ENCODE data around the gene TM4SF18. TPM values are rescaled to one million over a fixed set of nuclear protein-coding genes. Genes with fewer than 3 reads are reported as not detected.

The TM4SF18 gene
- polyA plus RNA-seq, 1 of the 3 experiments (the other 2 are of a cell fraction) = 0.30 TPM

DNA sequence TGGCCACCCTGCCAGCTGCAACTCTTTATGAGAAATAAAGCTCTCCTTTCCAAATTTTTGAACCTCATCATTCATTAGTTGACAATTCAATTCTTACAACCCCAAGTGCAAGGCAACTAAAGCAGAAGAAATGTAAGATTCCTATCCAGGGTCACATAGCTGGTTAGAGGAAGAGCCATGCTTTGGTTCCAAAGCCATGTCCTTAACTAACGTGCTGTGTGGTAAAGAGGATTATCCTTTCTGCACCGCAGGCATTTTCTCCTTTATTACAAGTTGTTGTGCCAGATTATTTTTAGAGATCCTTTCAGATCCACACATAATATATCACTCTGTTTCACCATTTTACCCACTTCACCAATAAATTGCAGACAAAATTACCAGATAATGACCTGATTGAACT lies 36.5 kb downstream of the TM4SF18 start:
- no peak for TF ChIP-seq YY1 (IDR thresholded peaks at IDR 0.05; ENCODE audit: low read depth)
- no peak for TF ChIP-seq MEF2A (IDR thresholded peaks at IDR 0.05; ENCODE audit: borderline replicate concordance, low read depth)
- 75% methylated on average over 2 of the region's 2 CpGs for WGBS (ENCODE audit: low lambda C conversion rate)
- Histone ChIP-seq H3K79me2 (ENCODE audit: insufficient read depth) (no peaks in the 10 kb centered on the region), H3K27ac (ENCODE audit: low read depth in 2 of 2, low read length in 1 of 2) (no peak overlapping the region), H3K4me2 (no peak overlapping the region), H2AFZ (ENCODE audit: low read depth) (no peak overlapping the region), H3F3A (replicated peaks; ENCODE audit: insufficient read depth) (peaks cover 14% of the 10 kb centered on the region), H3K9ac (no peak overlapping the region), H3K9me3 (no peaks in the 10 kb centered on the region), H4K20me1 (ENCODE audit: insufficient read depth) (no peaks in the 10 kb centered on the region), H3K4me3 (ENCODE audit: low read depth in 2 of 2, low read length in 1 of 2) (no peak overlapping the region), H3K36me3 (replicated peaks in 1 of 2; ENCODE audit: control insufficient read depth in 1 of 2, insufficient read depth in 2 of 2, low read length in 1 of 2) (no peaks in the 10 kb centered on the region), H3K27me3 (ENCODE audit: insufficient read depth) (no peaks in the 10 kb centered on the region), H3K4me1 (ENCODE audit: control insufficient read depth in 1 of 2, insufficient read depth in 2 of 2, low read depth in 1 of 2, low read length in 1 of 2) (peaks cover 0 to 17% of the 10 kb centered on the region in 2 experiments; a peak in 2 of 4 replicates), H3K9me2 (no peaks in the 10 kb centered on the region)
- ChIA-PET CTCF (interaction anchor here (0.6 to 1.1 kb wide), 2 partner anchors 23 to 924 kb away, joined by 3 to 4 read pairs; no protein-coding TSS in a partner anchor), POLR2A (no interaction called here)
- no peak for DNase-seq

DNA sequence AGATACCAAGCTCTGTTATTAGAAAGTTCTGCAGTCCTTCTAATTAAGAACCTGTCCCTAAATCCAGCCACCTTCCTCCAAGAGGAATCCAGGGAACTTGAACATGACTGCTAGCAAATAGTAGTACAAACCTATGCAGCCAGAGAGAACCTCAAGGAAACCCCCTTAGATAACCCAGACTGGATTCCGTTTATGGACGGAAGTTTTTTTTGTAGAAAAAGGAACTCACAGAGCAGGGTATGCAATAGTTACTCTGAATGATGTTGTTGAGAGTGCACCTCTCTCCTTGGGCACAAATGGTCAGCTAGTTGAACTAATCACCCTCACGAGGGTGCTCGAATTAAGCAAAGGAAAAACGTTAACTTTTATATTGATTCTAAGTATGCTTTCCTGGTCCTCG lies 40.8 kb downstream of the TM4SF18 start:
- Histone ChIP-seq H3K36me3 (replicated peaks in 1 of 2; ENCODE audit: control insufficient read depth in 1 of 2, insufficient read depth in 2 of 2, low read length in 1 of 2) (no peaks in the 10 kb centered on the region), H3F3A (replicated peaks; ENCODE audit: insufficient read depth) (no peaks in the 10 kb centered on the region), H3K4me1 (ENCODE audit: control insufficient read depth in 1 of 2, insufficient read depth in 2 of 2, low read depth in 1 of 2, low read length in 1 of 2) (no peaks in the 10 kb centered on the region), H4K20me1 (ENCODE audit: insufficient read depth) (no peaks in the 10 kb centered on the region), H2AFZ (ENCODE audit: low read depth) (no peak overlapping the region), H3K27ac (ENCODE audit: low read depth in 2 of 2, low read length in 1 of 2) (no peak overlapping the region), H3K4me2 (no peak overlapping the region), H3K9me2 (no peaks in the 10 kb centered on the region), H3K27me3 (ENCODE audit: insufficient read depth) (no peaks in the 10 kb centered on the region), H3K9ac (no peak overlapping the region), H3K4me3 (ENCODE audit: low read depth in 2 of 2, low read length in 1 of 2) (no peak overlapping the region), H3K79me2 (ENCODE audit: insufficient read depth) (no peaks in the 10 kb centered on the region), H3K9me3 (no peaks in the 10 kb centered on the region)
- 88% methylated on average over 6 of the region's 6 CpGs for WGBS (ENCODE audit: low lambda C conversion rate)
- no peak for TF ChIP-seq EP300 (IDR thresholded peaks at IDR 0.05; ENCODE audit: borderline replicate concordance in 1 of 2, low read depth in 1 of 2, low read length in 1 of 2)
- no peak for TF ChIP-seq GABPA (IDR thresholded peaks at IDR 0.05; ENCODE audit: low read depth)
- TF ChIP-seq, protein P1, sequence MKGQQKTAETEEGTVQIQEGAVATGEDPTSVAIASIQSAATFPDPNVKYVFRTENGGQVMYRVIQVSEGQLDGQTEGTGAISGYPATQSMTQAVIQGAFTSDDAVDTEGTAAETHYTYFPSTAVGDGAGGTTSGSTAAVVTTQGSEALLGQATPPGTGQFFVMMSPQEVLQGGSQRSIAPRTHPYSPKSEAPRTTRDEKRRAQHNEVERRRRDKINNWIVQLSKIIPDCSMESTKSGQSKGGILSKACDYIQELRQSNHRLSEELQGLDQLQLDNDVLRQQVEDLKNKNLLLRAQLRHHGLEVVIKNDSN (IDR thresholded peaks at IDR 0.05; ENCODE audit: borderline replicate concordance, low read depth) = no peak
- TF ChIP-seq, protein P2, sequence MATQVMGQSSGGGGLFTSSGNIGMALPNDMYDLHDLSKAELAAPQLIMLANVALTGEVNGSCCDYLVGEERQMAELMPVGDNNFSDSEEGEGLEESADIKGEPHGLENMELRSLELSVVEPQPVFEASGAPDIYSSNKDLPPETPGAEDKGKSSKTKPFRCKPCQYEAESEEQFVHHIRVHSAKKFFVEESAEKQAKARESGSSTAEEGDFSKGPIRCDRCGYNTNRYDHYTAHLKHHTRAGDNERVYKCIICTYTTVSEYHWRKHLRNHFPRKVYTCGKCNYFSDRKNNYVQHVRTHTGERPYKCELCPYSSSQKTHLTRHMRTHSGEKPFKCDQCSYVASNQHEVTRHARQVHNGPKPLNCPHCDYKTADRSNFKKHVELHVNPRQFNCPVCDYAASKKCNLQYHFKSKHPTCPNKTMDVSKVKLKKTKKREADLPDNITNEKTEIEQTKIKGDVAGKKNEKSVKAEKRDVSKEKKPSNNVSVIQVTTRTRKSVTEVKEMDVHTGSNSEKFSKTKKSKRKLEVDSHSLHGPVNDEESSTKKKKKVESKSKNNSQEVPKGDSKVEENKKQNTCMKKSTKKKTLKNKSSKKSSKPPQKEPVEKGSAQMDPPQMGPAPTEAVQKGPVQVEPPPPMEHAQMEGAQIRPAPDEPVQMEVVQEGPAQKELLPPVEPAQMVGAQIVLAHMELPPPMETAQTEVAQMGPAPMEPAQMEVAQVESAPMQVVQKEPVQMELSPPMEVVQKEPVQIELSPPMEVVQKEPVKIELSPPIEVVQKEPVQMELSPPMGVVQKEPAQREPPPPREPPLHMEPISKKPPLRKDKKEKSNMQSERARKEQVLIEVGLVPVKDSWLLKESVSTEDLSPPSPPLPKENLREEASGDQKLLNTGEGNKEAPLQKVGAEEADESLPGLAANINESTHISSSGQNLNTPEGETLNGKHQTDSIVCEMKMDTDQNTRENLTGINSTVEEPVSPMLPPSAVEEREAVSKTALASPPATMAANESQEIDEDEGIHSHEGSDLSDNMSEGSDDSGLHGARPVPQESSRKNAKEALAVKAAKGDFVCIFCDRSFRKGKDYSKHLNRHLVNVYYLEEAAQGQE (IDR thresholded peaks at IDR 0.05; ENCODE audit: low read depth, low read length) = no peak
- TF ChIP-seq SMC3 (IDR thresholded peaks at IDR 0.05; ENCODE audit: low read depth, low read length) = no peak
- TF ChIP-seq TEAD4 (IDR thresholded peaks at IDR 0.05; ENCODE audit: borderline replicate concordance, insufficient read depth) = no peak
- TF ChIP-seq ELF1 (IDR thresholded peaks at IDR 0.05) = no peak
- TF ChIP-seq RFX5 (IDR thresholded peaks at IDR 0.05; ENCODE audit: low read length) = no peak
- TF ChIP-seq JUND (IDR thresholded peaks at IDR 0.05) = no peak
- no peak for DNase-seq
- ChIA-PET POLR2A (no interaction called here), CTCF (interaction anchor here (1.2 kb wide), 1 partner anchor 172 kb away, joined by 4 read pairs; no protein-coding TSS in a partner anchor)
